ENCODE results near the gene KCND2.
"Not testable (repeated sequence)": the region's sequence is repeated elsewhere in the genome, so short reads cannot be mapped to it uniquely, and the experiment has no call there.

KCND2 gene

DNA sequence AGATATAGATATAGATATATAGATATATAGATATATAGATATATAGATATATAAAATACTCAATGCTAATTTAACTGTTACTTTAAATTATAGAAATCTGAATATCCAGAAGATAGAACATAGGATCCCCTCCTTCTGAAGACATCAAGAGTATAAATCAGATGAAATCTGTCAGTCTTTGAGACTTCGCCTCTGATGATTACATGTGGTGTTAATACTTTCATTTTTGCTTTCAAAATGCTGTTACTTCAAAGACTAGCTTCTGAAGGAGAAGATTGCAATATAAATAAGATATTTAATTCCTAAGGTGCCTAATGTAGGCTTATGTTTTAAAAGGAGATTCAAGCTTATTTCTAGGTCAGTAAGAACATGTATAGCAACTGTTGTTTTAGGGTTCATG, 404.6 kb downstream of the KCND2 start:
- no peak for DNase-seq
- no peak overlapping the region for H3K27ac ChIP-seq (ENCODE audit: insufficient read depth in 1 of 2, low read depth in 1 of 2, low read length in 2 of 2, poor library complexity in 1 of 2, severe bottlenecking in 2 of 2)
- no CpG with 5 or more reads among the region's 1 CpG for WGBS (ENCODE audit: insufficient coverage)
- no peaks in the 10 kb centered on the region for H3K36me3 ChIP-seq (ENCODE audit: control insufficient read depth in 4 of 4, insufficient read depth in 4 of 4, low read length in 3 of 4)
- no peaks in the 10 kb centered on the region for H3K9me3 ChIP-seq (ENCODE audit: control extremely low read depth in 1 of 5, control insufficient read depth in 4 of 5, insufficient read depth in 2 of 5, low read depth in 1 of 5, low read length in 4 of 5)
- H3K4me1 ChIP-seq (ENCODE audit: control extremely low read depth in 1 of 4, control insufficient read depth in 4 of 4, insufficient read depth in 4 of 4, low read length in 3 of 4): peaks cover 0 to 9% (median 4%) of the 10 kb centered on the region in 4 experiments
- no peak overlapping the region for H3K4me3 ChIP-seq (ENCODE audit: control insufficient read depth in 1 of 7, extremely low read depth in 1 of 7, insufficient read depth in 4 of 7, low read depth in 2 of 7, low read length in 6 of 7)
- ChIA-PET POLR2A (no interaction called here), CTCF (no interaction called here)
- peaks cover 7 to 67% (median 9%) of the 10 kb centered on the region in 5 experiments for H3K27me3 ChIP-seq (replicated peaks in 2 of 5; ENCODE audit: control insufficient read depth in 4 of 5, insufficient read depth in 5 of 5, low read length in 4 of 5)

DNA sequence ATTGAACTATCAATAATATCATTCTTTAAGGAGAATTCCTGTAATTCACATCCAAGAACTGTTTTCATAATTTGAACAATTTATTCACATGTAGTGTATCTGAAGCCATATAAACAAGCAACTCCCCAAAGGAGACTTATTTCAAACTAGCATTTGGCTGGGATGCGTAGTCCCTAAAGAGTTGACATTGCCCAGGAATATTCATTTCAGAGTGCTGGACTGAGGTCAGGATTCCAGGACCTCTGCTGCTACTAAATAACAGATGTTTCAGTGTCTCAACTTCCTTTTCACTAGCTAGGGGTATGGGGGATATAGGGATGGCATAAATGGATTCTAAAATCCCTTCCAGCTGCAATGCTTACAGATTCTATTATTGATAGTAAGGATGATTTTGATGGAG, 408.0 kb downstream of the KCND2 start:
- peaks cover 8 to 80% (median 19%) of the 10 kb centered on the region in 5 experiments for H3K27me3 ChIP-seq (replicated peaks in 2 of 5; ENCODE audit: control insufficient read depth in 4 of 5, insufficient read depth in 5 of 5, low read length in 4 of 5)
- H3K36me3 ChIP-seq (ENCODE audit: control insufficient read depth in 4 of 4, insufficient read depth in 4 of 4, low read length in 3 of 4): no peaks in the 10 kb centered on the region
- DNase-seq: no peak
- H3K27ac ChIP-seq (ENCODE audit: insufficient read depth in 1 of 2, low read depth in 1 of 2, low read length in 2 of 2, poor library complexity in 1 of 2, severe bottlenecking in 2 of 2): no peak overlapping the region
- ChIA-PET POLR2A (no interaction called here), CTCF (no interaction called here)
- no peaks in the 10 kb centered on the region for H3K9me3 ChIP-seq (ENCODE audit: control extremely low read depth in 1 of 5, control insufficient read depth in 4 of 5, insufficient read depth in 2 of 5, low read depth in 1 of 5, low read length in 4 of 5)
- WGBS (ENCODE audit: insufficient coverage): no CpG with 5 or more reads among the region's 1 CpG
- H3K4me1 ChIP-seq (ENCODE audit: control extremely low read depth in 1 of 4, control insufficient read depth in 4 of 4, insufficient read depth in 4 of 4, low read length in 3 of 4): peaks cover 0 to 9% (median 4%) of the 10 kb centered on the region in 4 experiments
- H3K4me3 ChIP-seq (ENCODE audit: control insufficient read depth in 1 of 7, extremely low read depth in 1 of 7, insufficient read depth in 4 of 7, low read depth in 2 of 7, low read length in 6 of 7): no peak overlapping the region

DNA sequence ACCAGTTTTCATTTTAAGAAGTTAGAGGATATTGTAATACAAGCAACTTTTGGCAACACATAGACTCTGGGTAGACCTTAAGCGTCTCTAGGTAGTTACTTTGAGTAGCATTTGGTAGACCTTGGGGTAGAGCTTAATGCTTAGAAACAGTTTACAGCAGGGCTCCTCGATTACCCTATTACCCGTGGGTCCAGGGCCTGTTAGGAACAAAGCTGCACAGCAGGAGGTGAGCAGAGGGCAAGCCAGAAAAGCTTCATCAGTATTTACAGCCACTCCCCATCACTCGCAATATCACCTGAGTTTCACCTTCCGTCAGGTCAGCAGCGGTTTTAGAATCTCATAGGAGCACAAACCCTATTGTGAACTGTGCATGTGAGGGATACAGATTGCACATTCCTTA, 411.5 kb downstream of the KCND2 start:
- no peak for DNase-seq
- ChIA-PET POLR2A (no interaction called here), CTCF (no interaction called here)
- H3K27ac ChIP-seq (ENCODE audit: insufficient read depth in 1 of 2, low read depth in 1 of 2, low read length in 2 of 2, poor library complexity in 1 of 2, severe bottlenecking in 2 of 2): no peak overlapping the region
- H3K36me3 ChIP-seq (ENCODE audit: control insufficient read depth in 4 of 4, insufficient read depth in 4 of 4, low read length in 3 of 4): no peaks in the 10 kb centered on the region
- H3K27me3 ChIP-seq (replicated peaks in 2 of 5; ENCODE audit: control insufficient read depth in 4 of 5, insufficient read depth in 5 of 5, low read length in 4 of 5): peaks cover 3 to 81% (median 23%) of the 10 kb centered on the region in 5 experiments
- H3K9me3 ChIP-seq (ENCODE audit: control extremely low read depth in 1 of 5, control insufficient read depth in 4 of 5, insufficient read depth in 2 of 5, low read depth in 1 of 5, low read length in 4 of 5): no peaks in the 10 kb centered on the region
- H3K4me3 ChIP-seq (ENCODE audit: control insufficient read depth in 1 of 7, extremely low read depth in 1 of 7, insufficient read depth in 4 of 7, low read depth in 2 of 7, low read length in 6 of 7): no peak overlapping the region
- 90% methylated on average over 4 of the region's 6 CpGs for WGBS (ENCODE audit: insufficient coverage)
- peaks cover 0 to 9% (median 4%) of the 10 kb centered on the region in 4 experiments for H3K4me1 ChIP-seq (ENCODE audit: control extremely low read depth in 1 of 4, control insufficient read depth in 4 of 4, insufficient read depth in 4 of 4, low read length in 3 of 4)

DNA sequence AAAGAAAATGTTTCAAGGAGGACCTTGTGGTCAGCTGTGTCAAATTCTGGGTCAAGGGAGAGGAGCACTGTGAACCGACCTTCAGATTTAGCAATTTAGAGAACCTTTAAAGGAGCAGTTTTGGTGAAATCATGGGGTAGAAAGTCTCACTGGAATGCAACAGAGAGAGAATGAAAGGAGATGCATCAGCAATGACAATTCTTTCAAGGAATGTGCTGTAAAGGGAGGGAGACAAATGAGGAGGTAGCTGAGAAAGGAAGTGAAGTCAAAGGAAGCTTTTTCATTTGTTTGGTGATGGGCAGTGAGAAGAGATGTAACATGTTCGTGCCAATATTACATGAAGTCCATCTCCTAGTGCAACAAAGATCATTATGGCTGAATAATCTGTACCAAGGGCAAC, 418.9 kb downstream of the KCND2 start:
- Histone ChIP-seq H3K9me3 (ENCODE audit: control extremely low read depth in 1 of 5, control insufficient read depth in 4 of 5, insufficient read depth in 2 of 5, low read depth in 1 of 5, low read length in 4 of 5) (peaks cover 0 to 4% (median 0%) of the 10 kb centered on the region in 5 experiments), H3K27me3 (replicated peaks in 2 of 5; ENCODE audit: control insufficient read depth in 4 of 5, insufficient read depth in 5 of 5, low read length in 4 of 5) (peaks cover 9 to 74% (median 22%) of the 10 kb centered on the region in 5 experiments), H3K4me3 (ENCODE audit: control insufficient read depth in 1 of 7, extremely low read depth in 1 of 7, insufficient read depth in 4 of 7, low read depth in 2 of 7, low read length in 6 of 7) (no peak overlapping the region), H3K27ac (ENCODE audit: insufficient read depth in 1 of 2, low read depth in 1 of 2, low read length in 2 of 2, poor library complexity in 1 of 2, severe bottlenecking in 2 of 2) (no peak overlapping the region), H3K36me3 (ENCODE audit: control insufficient read depth in 4 of 4, insufficient read depth in 4 of 4, low read length in 3 of 4) (no peaks in the 10 kb centered on the region), H3K4me1 (ENCODE audit: control extremely low read depth in 1 of 4, control insufficient read depth in 4 of 4, insufficient read depth in 4 of 4, low read length in 3 of 4) (no peaks in the 10 kb centered on the region)
- 96% methylated on average over 2 of the region's 2 CpGs for WGBS (ENCODE audit: insufficient coverage)
- ChIA-PET CTCF (no interaction called here), POLR2A (no interaction called here)
- DNase-seq: no peak

DNA sequence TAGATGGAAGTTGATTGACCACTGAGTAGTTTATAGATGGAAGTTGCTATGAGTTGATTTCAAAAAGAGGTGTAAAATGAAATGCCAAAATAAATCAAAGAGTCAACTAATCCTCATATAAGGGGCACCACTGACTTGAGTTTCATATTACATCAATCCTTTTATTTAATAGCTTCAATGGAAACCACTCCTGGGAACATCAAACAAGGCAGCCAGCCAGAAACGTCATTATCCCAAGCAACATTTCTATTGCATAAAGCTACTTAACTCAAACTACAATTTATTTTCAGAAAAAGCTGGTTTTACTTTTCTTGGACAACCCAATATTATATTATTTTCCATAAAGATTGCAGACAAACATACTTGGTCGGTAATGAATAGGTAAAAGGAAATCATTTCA, 422.9 kb downstream of the KCND2 start:
- Histone ChIP-seq H3K36me3 (ENCODE audit: control insufficient read depth in 4 of 4, insufficient read depth in 4 of 4, low read length in 3 of 4) (no peaks in the 10 kb centered on the region), H3K9me3 (ENCODE audit: control extremely low read depth in 1 of 5, control insufficient read depth in 4 of 5, insufficient read depth in 2 of 5, low read depth in 1 of 5, low read length in 4 of 5) (peaks cover 0 to 4% (median 0%) of the 10 kb centered on the region in 5 experiments), H3K27ac (ENCODE audit: insufficient read depth in 1 of 2, low read depth in 1 of 2, low read length in 2 of 2, poor library complexity in 1 of 2, severe bottlenecking in 2 of 2) (no peak overlapping the region), H3K4me1 (ENCODE audit: control extremely low read depth in 1 of 4, control insufficient read depth in 4 of 4, insufficient read depth in 4 of 4, low read length in 3 of 4) (no peaks in the 10 kb centered on the region), H3K4me3 (ENCODE audit: control insufficient read depth in 1 of 7, extremely low read depth in 1 of 7, insufficient read depth in 4 of 7, low read depth in 2 of 7, low read length in 6 of 7) (no peak overlapping the region), H3K27me3 (replicated peaks in 2 of 5; ENCODE audit: control insufficient read depth in 4 of 5, insufficient read depth in 5 of 5, low read length in 4 of 5) (peaks cover 8 to 45% (median 18%) of the 10 kb centered on the region in 5 experiments)
- no peak for DNase-seq
- CTCF ChIA-PET: no interaction called here
- POLR2A ChIA-PET: no interaction called here
- no CpG with 5 or more reads among the region's 2 CpGs for WGBS (ENCODE audit: insufficient coverage)

DNA sequence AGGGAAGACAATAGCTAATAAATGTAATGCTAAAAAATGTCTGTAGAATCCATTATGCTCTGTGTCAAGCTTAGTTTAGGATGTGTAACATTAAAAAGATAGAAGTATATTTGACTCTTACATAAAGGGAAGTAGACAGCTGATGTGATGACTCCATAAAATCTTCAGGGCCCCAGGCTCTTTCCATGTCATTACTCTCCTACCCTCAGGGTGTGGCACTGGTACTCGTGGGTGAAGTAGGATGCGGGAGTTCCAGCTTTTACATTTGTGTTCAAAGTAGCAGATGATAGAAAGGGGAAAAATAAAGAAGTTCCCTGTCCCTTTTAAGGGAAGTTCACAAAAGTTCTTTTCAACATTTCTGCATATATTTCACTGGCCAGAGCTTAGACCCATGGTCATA, 427.8 kb downstream of the KCND2 start:
- WGBS (ENCODE audit: insufficient coverage): no CpG with 5 or more reads among the region's 2 CpGs
- CTCF ChIA-PET: no interaction called here
- POLR2A ChIA-PET: no interaction called here

DNA sequence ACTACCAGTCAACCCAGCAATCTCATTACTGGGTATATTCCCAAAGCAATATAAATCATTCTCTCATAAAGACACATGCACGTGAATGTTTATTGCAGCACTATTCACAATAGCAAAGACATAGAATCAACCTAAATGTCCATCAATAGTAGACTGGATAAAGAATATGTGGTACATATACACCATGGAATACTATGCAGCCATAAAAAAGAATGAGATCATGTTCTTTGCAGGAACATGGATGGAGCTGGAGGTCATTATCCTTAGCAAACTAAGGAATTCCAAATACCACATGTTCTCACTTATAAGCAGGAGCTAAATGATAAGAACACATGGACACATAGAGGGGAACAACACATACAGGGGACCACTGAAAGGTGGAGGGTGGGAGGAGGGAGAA, 429.4 kb downstream of the KCND2 start:
- peaks cover 3 to 37% (median 13%) of the 10 kb centered on the region in 5 experiments for H3K27me3 ChIP-seq (replicated peaks in 2 of 5; ENCODE audit: control insufficient read depth in 4 of 5, insufficient read depth in 5 of 5, low read length in 4 of 5)
- H3K4me1 ChIP-seq (ENCODE audit: control extremely low read depth in 1 of 4, control insufficient read depth in 4 of 4, insufficient read depth in 4 of 4, low read length in 3 of 4); POLR2A ChIA-PET; H3K9me3 ChIP-seq (ENCODE audit: control extremely low read depth in 1 of 5, control insufficient read depth in 4 of 5, insufficient read depth in 2 of 5, low read depth in 1 of 5, low read length in 4 of 5); H3K36me3 ChIP-seq (ENCODE audit: control insufficient read depth in 4 of 4, insufficient read depth in 4 of 4, low read length in 3 of 4); DNase-seq; H3K27ac ChIP-seq (ENCODE audit: insufficient read depth in 1 of 2, low read depth in 1 of 2, low read length in 2 of 2, poor library complexity in 1 of 2, severe bottlenecking in 2 of 2); CTCF ChIA-PET; H3K4me3 ChIP-seq (ENCODE audit: control insufficient read depth in 1 of 7, extremely low read depth in 1 of 7, insufficient read depth in 4 of 7, low read depth in 2 of 7, low read length in 6 of 7): not testable (repeated sequence)
- WGBS (ENCODE audit: insufficient coverage): no CpG with 5 or more reads among the region's 1 CpG

More for the DNA sequence above, 427.8 kb downstream of the KCND2 start:
- Histone ChIP-seq H3K9me3 (ENCODE audit: control extremely low read depth in 1 of 5, control insufficient read depth in 4 of 5, insufficient read depth in 2 of 5, low read depth in 1 of 5, low read length in 4 of 5) (peaks cover 0 to 4% (median 0%) of the 10 kb centered on the region in 5 experiments), H3K4me3 (ENCODE audit: control insufficient read depth in 1 of 7, extremely low read depth in 1 of 7, insufficient read depth in 4 of 7, low read depth in 2 of 7, low read length in 6 of 7) (no peak overlapping the region), H3K27me3 (replicated peaks in 2 of 5; ENCODE audit: control insufficient read depth in 4 of 5, insufficient read depth in 5 of 5, low read length in 4 of 5) (peaks cover 3 to 37% (median 9%) of the 10 kb centered on the region in 5 experiments), H3K36me3 (ENCODE audit: control insufficient read depth in 4 of 4, insufficient read depth in 4 of 4, low read length in 3 of 4) (no peaks in the 10 kb centered on the region), H3K4me1 (ENCODE audit: control extremely low read depth in 1 of 4, control insufficient read depth in 4 of 4, insufficient read depth in 4 of 4, low read length in 3 of 4) (no peaks in the 10 kb centered on the region), H3K27ac (ENCODE audit: insufficient read depth in 1 of 2, low read depth in 1 of 2, low read length in 2 of 2, poor library complexity in 1 of 2, severe bottlenecking in 2 of 2) (no peak overlapping the region)
- no peak for DNase-seq
